Central memory CD8-positive, alpha-beta T cell (primary cell): ENCODE data around the gene PLEKHA1.

ENCODE experiments used
- ATAC-seq: fragments of 150-1000 bp; cut with Tn5 transposase; replicated peaks from 2 replicates; pipeline ENCODE4 v1.10.0; 2022; ENCODE audit warnings: mild to moderate bottlenecking, moderate FRiP score, moderate number of reproducible peaks; ENCODE audit not compliant: poor library complexity, severe bottlenecking; ENCODE audit errors: extremely low read depth
- DNase-seq, 2 donors: peaks; one replicate each; pipeline ENCODE4 v3.0.0; 2021; ENCODE audit warnings: low spot score in 2 of 2
- H3K27ac Mint-ChIP-seq: one replicate; pipeline ENCODE4 v1.8.0; 2022; ENCODE audit warnings: low read depth, mild to moderate bottlenecking, moderate library complexity, mixed read lengths
- H3K27me3 Mint-ChIP-seq: one replicate; pipeline ENCODE4 v1.8.0; 2022; ENCODE audit warnings: mixed read lengths
- H3K36me3 Mint-ChIP-seq: one replicate; pipeline ENCODE4 v1.8.0; 2022; ENCODE audit warnings: mild to moderate bottlenecking, moderate library complexity, mixed read lengths; ENCODE audit not compliant: insufficient read depth
- H3K4me1 Mint-ChIP-seq: one replicate; pipeline ENCODE4 v1.8.0; 2022; ENCODE audit warnings: mixed read lengths
- H3K4me3 Mint-ChIP-seq: one replicate; pipeline ENCODE4 v1.8.0; 2022; ENCODE audit warnings: mild to moderate bottlenecking, moderate library complexity, mixed read lengths
- H3K9me3 Mint-ChIP-seq: one replicate; pipeline ENCODE4 v1.8.0; 2022; ENCODE audit warnings: mixed read lengths

Gene PLEKHA1

DNA sequence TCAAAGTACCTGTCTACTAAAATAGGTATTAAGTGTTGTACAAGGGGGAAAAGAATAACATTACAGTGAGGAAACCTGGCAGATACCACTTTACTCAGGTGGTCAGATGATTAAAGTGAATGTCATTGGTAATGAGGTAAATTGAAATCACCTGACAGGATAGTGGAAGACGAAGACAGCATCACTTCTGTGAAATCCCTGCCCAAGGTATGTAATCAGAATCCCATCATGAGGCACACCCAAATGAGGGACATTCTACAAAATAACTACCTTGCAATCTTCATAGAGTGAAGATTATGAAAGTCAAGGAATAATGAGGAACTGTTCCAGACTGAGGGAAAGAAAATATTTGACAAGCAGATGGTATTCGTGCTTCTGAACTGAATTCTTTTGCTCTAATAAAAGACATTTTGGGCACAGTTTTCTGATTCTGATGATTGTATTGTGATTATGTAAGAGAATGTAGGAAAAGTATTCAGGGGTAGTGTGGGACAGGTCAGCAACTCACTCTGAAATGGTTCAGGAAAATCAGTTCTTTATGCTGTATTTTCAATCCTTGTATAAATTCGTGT lies 46.6 kb downstream of the PLEKHA1 start:
- H3K36me3 Mint-ChIP-seq, result peaks cover 5% of the 10 kb centered on the region
- H3K27ac Mint-ChIP-seq, result peak overlapping the region; percentile 87
- H3K27me3 Mint-ChIP-seq, result no peaks in the 10 kb centered on the region
- peaks cover 60% of the 10 kb centered on the region for H3K4me1 Mint-ChIP-seq
- DNase-seq, result no peak
- ATAC-seq, result no peak
- H3K4me3 Mint-ChIP-seq, result peak overlapping the region; percentile 32
- no peaks in the 10 kb centered on the region for H3K9me3 Mint-ChIP-seq

DNA sequence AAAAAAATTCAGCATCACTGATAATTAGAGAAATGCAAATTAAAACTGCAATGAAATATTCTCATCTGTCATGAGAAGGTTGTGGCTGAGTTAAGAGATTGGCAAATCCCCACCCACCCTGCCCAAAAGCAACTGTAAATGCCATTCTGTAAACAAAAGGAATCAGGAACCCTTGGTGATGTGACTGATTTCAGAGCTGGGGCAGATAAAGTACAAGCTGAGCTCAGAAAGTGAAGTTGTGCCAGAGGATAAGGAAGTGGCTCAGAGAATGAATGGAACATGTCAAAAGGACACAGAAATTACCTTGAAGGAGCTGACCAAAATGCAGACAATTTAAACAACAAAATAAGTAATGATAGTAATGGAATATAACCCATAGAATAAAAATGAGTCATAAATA lies 47.2 kb downstream of the PLEKHA1 start:
- Mint-ChIP-seq H3K4me3 (peak overlapping the region; percentile 32), H3K9me3 (no peaks in the 10 kb centered on the region), H3K36me3 (peaks cover 5% of the 10 kb centered on the region), H3K27ac (peak overlapping the region; percentile 87), H3K27me3 (no peaks in the 10 kb centered on the region), H3K4me1 (peaks cover 56% of the 10 kb centered on the region)
- no peak for ATAC-seq
- no peak for DNase-seq

DNA sequence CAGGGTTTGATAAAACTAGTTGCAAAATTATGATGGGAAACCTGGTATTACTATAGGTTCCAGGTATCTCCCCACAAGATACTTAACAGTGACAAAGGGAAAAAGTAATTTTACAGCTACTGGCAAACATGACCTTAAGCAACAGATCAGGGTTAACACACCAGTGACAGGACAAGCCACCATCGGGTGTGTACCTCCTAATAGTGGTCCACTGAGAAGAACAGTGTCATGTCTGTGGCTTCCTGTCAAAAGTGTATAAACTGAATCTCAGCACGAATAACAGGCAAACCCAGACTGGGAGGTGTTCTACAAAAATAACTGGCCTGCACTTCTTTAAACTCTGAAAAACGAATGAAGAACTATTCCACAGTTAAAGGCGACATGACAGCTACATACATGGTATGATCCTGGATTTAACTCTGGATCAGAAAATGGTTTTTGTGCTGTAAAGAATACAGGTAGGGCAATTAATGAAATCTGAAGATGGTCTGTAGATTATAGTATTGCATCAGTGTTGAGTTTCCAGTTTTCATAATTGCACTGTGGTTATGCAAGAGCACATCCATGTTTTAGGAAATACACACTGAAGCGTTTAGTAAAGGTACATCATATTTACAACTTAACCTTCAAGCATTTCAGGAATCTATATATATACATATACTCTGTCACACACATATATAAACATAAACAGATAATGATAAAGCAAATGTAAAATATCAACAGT lies 47.9 kb downstream of the PLEKHA1 start:
- Mint-ChIP-seq H3K27me3 (no peaks in the 10 kb centered on the region), H3K4me1 (peaks cover 56% of the 10 kb centered on the region), H3K9me3 (no peaks in the 10 kb centered on the region), H3K36me3 (peaks cover 8% of the 10 kb centered on the region), H3K4me3 (peak overlapping the region; percentile 32), H3K27ac (peak overlapping the region; percentile 74)
- peak; percentile 95 for ATAC-seq
- DNase-seq, result peak in 1 of 2 donors; percentile 23

DNA sequence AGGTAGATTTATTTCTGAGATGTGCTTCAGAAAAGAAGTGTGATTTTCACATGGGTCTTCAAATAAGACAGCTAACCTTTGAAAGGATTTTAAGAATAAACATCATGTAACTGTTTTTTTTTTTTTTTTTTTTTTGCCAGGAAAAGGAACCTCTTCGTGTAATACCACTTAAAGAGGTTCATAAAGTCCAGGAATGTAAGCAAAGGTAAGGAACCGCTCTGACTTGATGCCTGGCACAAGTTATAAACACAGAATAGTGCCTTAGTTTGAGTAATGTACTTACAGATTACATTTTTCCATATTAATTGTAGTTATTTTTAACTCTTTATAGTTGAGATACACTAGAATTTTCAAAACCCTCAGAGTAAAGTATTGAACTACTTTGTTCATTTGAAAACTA lies 49.6 kb downstream of the PLEKHA1 start:
- Mint-ChIP-seq H3K9me3 (no peaks in the 10 kb centered on the region), H3K27ac (no peak overlapping the region), H3K4me3 (no peak overlapping the region), H3K27me3 (no peaks in the 10 kb centered on the region), H3K4me1 (peaks cover 42% of the 10 kb centered on the region), H3K36me3 (peaks cover 8% of the 10 kb centered on the region)
- ATAC-seq, result no peak
- DNase-seq, result no peak

DNA sequence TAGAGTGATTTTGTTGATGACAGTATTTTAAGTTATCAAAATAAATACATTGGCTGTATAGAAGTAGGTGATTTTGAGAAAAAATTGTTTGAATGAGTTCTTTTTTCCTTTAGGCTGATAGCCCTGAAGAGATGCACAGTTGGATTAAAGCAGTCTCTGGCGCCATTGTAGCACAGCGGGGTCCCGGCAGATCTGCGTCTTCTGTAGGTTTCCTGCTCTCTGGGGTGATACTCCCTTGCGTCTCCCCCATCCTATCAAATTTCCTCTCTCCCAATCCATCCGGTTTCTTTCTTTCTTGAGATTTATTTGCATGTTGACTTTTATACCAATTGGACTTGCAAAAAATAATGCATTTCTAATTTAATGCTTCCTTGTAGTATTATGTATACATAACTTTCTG lies 52.3 kb downstream of the PLEKHA1 start:
- Mint-ChIP-seq H3K9me3 (no peaks in the 10 kb centered on the region), H3K4me1 (peaks cover 27% of the 10 kb centered on the region), H3K36me3 (peaks cover 15% of the 10 kb centered on the region), H3K27me3 (no peaks in the 10 kb centered on the region), H3K4me3 (no peak overlapping the region), H3K27ac (peak overlapping the region; percentile 64)
- DNase-seq (no peak), ATAC-seq (no peak)

DNA sequence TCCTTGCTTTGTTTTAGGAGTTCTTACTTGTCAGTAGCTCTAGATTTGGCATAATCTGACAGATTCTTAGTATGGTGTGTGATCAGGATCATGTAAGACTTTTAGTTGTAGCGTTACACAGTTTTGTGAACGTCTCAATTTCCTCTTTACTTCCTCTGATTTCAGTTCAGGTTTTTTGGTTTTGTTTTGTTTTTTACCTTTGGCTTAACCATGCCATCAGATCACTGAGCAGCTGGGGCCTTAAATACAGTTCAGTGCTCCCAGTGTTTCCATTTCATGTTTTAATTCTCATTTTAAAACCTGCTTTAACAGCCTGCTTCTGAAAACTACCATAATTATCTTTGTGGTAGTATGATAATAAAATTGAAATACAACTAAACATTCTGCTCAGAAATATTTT lies 52.8 kb downstream of the PLEKHA1 start:
- Mint-ChIP-seq H3K4me1 (peaks cover 22% of the 10 kb centered on the region), H3K4me3 (no peak overlapping the region), H3K27me3 (no peaks in the 10 kb centered on the region), H3K36me3 (peaks cover 16% of the 10 kb centered on the region), H3K9me3 (no peaks in the 10 kb centered on the region), H3K27ac (peak overlapping the region; percentile 64)
- ATAC-seq (no peak), DNase-seq (no peak)

DNA sequence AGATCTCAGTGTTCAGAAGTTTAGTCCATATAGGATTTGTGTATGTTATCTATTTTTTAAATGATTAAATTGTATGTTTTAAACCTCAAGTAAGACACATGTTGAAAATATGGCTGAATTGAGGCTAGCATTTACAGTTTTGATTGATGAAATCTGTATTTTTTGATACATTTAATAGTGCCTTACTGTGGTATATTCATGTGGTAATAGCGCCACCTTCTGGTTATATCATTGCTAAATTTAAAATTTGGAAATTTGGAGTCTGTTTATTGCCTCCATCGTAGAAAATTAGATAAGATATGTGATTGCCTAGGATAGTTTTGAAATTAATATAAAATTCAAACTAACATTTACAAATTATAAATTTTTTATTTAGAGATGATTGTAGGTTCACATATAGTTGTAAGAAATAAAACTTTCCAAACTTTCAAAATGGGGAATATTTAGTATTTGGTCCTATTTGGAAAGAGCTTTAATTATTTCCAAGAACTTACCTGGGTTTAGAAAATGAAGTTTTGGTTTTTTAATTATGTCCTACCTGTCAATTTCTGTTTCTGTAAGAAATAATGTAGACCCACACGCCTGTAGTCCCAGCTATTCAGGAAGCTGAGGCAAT lies 60.8 kb downstream of the PLEKHA1 start:
- H3K4me3 Mint-ChIP-seq, result no peak overlapping the region
- no peak for ATAC-seq
- H3K4me1 Mint-ChIP-seq, result peaks cover 6% of the 10 kb centered on the region
- H3K27me3 Mint-ChIP-seq, result no peaks in the 10 kb centered on the region
- peaks cover 10% of the 10 kb centered on the region for H3K36me3 Mint-ChIP-seq
- no peaks in the 10 kb centered on the region for H3K9me3 Mint-ChIP-seq
- no peak overlapping the region for H3K27ac Mint-ChIP-seq
- no peak for DNase-seq

DNA sequence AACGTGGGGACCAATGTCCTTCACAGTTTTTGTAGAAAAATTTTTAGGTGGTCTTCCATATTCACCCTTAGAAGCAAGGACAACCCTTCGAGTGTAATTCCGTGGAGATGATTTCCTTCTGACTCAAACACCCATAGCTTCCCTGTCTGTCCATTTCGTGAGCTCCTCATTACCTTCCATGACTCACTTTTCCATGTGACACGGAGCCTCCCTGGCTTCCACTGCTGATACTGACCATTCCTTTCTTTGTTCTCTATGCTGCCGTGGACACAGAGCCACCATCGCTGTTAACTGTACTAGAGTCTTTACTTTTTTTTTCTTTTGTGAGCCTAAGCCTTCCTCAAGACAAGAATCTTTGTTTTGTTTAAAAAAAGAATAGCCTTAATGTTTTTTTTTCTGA lies 67.5 kb downstream of the PLEKHA1 start:
- H3K4me3 Mint-ChIP-seq, result no peak overlapping the region
- no peaks in the 10 kb centered on the region for H3K4me1 Mint-ChIP-seq
- DNase-seq (no peak), ATAC-seq (no peak)
- no peaks in the 10 kb centered on the region for H3K27me3 Mint-ChIP-seq
- no peaks in the 10 kb centered on the region for H3K9me3 Mint-ChIP-seq
- H3K27ac Mint-ChIP-seq, result no peak overlapping the region
- no peaks in the 10 kb centered on the region for H3K36me3 Mint-ChIP-seq

DNA sequence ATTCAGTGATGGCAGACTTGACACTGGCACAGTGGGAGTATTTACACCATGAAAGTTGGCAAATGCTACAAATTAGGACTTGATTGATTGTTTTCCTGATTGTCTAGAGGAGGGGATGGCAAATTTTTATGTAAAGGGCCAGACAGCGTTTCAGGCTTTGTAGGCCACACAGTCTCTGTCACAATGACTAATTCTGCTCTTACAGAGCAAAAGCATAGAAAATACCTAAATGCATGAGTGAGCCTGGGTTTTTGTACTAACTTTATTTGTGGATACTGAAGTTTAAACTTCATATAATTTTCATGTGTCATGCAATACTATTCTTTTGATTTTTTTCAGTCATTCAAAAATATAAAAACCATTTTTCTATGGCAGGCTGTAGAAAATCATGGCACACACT lies 71.0 kb downstream of the PLEKHA1 start:
- no peak for DNase-seq
- H3K4me1 Mint-ChIP-seq, result no peaks in the 10 kb centered on the region
- no peaks in the 10 kb centered on the region for H3K9me3 Mint-ChIP-seq
- H3K27ac Mint-ChIP-seq, result no peak overlapping the region
- H3K4me3 Mint-ChIP-seq, result no peak overlapping the region
- no peak for ATAC-seq
- no peaks in the 10 kb centered on the region for H3K36me3 Mint-ChIP-seq
- H3K27me3 Mint-ChIP-seq, result peaks cover 20% of the 10 kb centered on the region

DNA sequence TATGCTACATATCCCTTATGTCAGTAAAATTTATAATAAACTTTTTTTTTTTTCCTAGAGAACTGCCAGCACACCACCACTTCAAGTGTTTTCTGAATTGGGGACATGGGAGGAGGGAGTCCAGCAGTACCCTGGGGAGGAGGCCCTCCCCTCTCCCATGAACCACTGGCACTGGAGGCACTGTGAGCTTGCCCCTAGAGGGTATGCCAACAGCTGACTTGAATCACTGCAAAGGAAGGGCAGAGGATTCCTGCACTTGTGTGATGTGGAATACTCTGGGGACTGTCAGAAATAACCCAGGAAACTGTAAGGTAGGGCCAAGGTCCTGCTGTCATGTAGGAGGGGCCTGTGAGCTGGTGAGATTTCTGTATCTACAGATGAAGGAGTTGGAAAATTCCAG lies 71.4 kb downstream of the PLEKHA1 start:
- Mint-ChIP-seq H3K27ac (no peak overlapping the region), H3K4me1 (no peaks in the 10 kb centered on the region), H3K27me3 (peaks cover 25% of the 10 kb centered on the region), H3K9me3 (no peaks in the 10 kb centered on the region), H3K36me3 (no peaks in the 10 kb centered on the region), H3K4me3 (no peak overlapping the region)
- DNase-seq, result no peak
- ATAC-seq, result no peak

DNA sequence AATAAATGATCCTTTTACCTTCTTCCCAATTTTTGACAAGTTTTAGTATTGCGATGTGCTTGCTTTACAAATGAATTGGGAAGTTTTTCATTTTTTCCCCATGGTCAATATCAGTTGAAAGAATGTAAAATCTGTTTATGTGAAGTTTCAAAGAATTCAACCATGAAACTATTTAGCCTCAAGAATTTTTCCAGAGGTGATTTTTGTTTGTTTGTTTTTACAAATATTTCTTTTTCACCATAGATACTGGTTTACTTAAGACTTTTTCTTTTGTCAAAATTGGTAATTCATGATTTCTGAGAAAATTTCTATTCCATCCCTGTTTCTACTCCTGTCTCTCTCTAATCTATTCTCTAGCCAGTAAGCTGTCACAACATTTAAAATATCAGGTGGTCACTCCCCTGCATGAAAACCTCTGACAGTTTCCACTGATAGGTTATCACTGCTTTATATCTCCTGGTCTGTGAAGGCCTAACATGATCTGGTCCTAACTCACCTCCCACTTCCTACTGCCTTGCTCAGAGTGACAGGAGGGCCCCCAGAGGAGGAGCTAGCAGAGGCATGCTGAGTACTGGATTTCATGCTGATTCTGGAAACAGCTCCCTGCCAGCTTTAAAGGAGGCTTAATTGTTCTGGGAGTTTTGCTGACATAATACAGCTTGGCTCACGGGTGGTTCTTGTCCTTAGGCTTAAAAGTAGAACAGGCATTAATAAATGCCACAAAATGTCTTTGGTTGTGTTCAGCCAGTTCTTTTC lies 72.3 kb downstream of the PLEKHA1 start:
- H3K4me1 Mint-ChIP-seq, result no peaks in the 10 kb centered on the region
- no peak overlapping the region for H3K27ac Mint-ChIP-seq
- H3K27me3 Mint-ChIP-seq, result peaks cover 29% of the 10 kb centered on the region
- ATAC-seq (no peak), DNase-seq (no peak)
- no peaks in the 10 kb centered on the region for H3K9me3 Mint-ChIP-seq
- H3K36me3 Mint-ChIP-seq, result no peaks in the 10 kb centered on the region
- no peak overlapping the region for H3K4me3 Mint-ChIP-seq

DNA sequence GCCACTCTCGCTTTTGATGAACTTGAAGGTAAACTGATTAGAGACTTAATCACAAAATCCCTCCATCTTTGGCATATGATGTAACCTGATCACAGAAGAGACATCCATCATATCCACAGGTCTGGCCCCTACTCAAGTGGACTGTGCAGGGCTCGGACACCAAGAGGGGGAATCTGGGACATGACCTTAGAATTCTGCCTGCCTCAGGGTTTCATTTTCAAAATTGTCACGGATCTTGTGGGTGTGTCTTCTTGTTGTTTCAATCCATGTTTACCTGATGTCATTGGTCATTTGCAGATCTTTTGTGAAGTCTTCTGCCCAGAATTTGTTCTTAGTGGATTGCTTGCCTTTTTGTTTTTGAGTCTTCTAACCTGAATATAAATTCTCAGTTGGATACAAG lies 74.1 kb downstream of the PLEKHA1 start:
- Mint-ChIP-seq H3K27ac (no peak overlapping the region), H3K9me3 (no peaks in the 10 kb centered on the region), H3K4me1 (no peaks in the 10 kb centered on the region), H3K4me3 (no peak overlapping the region), H3K36me3 (no peaks in the 10 kb centered on the region), H3K27me3 (peaks cover 38% of the 10 kb centered on the region)
- no peak for ATAC-seq
- DNase-seq, result no peak
